OCI-LY3 (cell line): ENCODE results near the gene DNASE1L1.

Experiments
- EZH2phosphoT487 ChIP-seq: fragments of 200-600 bp; shearing (Covaris generic); IDR thresholded peaks from 2 replicates; pipeline ENCODE4 v1.6.1; 2018; ENCODE audit warnings: antibody characterized with exemption, mixed run types, low read depth
- TF ChIP-seq, protein P1 (sequence below): fragments of 200-600, 300-600 bp; sonication (generic); IDR thresholded peaks from 2 replicates; pipeline ENCODE4 v1.5.1; 2014; ENCODE audit warnings: antibody characterized with exemption, low read length, low read depth

DNA sequence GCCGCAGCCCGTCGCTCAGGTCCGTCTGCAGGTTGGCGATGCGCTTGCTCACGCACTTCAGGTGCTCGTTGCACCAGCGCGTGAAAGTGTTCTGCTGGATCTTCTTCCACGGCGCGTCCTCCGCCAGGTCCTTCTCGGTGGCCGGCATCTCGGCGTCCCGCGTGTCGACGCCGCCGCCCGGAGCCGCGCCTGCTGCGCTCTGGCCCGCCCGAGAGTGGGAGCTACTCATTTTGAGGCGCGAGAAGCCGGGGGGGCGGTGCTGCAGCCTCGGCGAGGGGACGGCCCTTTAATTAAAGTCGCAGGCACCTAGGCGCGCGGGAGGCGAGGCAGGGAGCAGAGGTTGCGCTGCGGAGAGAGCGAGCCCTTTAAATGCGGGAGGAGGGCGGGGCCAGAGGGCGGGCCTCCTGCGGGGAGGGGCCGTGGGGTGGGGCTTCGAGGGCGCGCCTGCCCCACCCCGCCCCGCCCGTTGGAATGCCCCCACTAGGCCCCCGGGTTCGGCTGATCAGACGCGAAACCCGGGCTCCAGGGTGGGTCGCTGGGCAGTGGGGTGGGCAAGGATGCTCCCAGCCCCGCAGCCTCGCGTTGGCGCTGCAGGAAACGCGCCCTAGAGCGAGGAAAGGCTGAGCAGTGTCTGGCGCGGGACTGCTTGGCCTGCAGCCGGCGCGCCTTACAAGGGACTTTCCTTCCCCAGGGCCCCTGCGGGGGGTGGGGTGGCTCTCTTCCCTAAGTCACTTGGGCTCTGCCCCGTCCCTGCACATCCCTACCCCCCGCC lies 37.9 kb downstream of the DNASE1L1 start:
- TF ChIP-seq, protein P1, sequence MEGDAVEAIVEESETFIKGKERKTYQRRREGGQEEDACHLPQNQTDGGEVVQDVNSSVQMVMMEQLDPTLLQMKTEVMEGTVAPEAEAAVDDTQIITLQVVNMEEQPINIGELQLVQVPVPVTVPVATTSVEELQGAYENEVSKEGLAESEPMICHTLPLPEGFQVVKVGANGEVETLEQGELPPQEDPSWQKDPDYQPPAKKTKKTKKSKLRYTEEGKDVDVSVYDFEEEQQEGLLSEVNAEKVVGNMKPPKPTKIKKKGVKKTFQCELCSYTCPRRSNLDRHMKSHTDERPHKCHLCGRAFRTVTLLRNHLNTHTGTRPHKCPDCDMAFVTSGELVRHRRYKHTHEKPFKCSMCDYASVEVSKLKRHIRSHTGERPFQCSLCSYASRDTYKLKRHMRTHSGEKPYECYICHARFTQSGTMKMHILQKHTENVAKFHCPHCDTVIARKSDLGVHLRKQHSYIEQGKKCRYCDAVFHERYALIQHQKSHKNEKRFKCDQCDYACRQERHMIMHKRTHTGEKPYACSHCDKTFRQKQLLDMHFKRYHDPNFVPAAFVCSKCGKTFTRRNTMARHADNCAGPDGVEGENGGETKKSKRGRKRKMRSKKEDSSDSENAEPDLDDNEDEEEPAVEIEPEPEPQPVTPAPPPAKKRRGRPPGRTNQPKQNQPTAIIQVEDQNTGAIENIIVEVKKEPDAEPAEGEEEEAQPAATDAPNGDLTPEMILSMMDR = no peak
- TF ChIP-seq EZH2phosphoT487 = no peak
